IMR-90 (cell line): ENCODE results near the gene ACYP2. TPM values are rescaled to one million over a fixed set of nuclear protein-coding genes. Genes with fewer than 3 reads are reported as not detected.
A peak's percentile ranks its signal among the peaks of the same experiment; 100 is the strongest.

Source experiments
- ATAC-seq: fragments of 200-7000 bp; cut with Tn5 transposase; 2 replicates; pipeline ENCODE4 v1.9.1; 2020; ENCODE audit warnings: low read depth, mild to moderate bottlenecking, moderate library complexity
- BruUV-seq: library from RNA; stranded (reverse); fragments of 400-500 nt; replicated peaks from 2 replicates; lab custom pipeline; 2021; lab: Mats Ljungman, UMichigan
- CTCF ChIA-PET: fragments of 300-600 bp; formaldehyde crosslinking; extraction: SDS; loops from one replicate; lab custom pipeline; 2021; ENCODE audit warnings: antibody characterized with exemption; lab: Yijun Ruan, JAX
- POLR2A ChIA-PET: fragments of 300-600 bp; sonication (Branson Sonifier 250); formaldehyde crosslinking; loops from one replicate; lab custom pipeline; 2022; ENCODE audit warnings: antibody characterized with exemption; ENCODE audit not compliant: unreplicated experiment; lab: Charles Lee
- DNase-seq: peaks from one replicate; pipeline ENCODE4 v3.0.0; 2013
- H2AFZ ChIP-seq: replicated peaks from 2 replicates; pipeline ENCODE3; 2013; ENCODE audit warnings: low read length, mild to moderate bottlenecking; ENCODE audit not compliant: poor library complexity
- H2AK5ac ChIP-seq: 2 replicates; pipeline ENCODE4 v1.6.1; 2013; ENCODE audit warnings: low read depth, low read length, inconsistent platforms
- H2AK9ac ChIP-seq: replicated peaks from 2 replicates; pipeline ENCODE3; 2013; ENCODE audit warnings: mild to moderate bottlenecking, low read depth, low read length, moderate library complexity; ENCODE audit not compliant: poor library complexity
- H2BK120ac ChIP-seq: 2 replicates; pipeline ENCODE4 v1.6.1; 2013; ENCODE audit warnings: low read depth, low read length, inconsistent platforms
- H2BK15ac ChIP-seq: 3 replicates; pipeline ENCODE4 v1.6.1; 2013; ENCODE audit warnings: low read depth, low read length, inconsistent platforms
- H2BK20ac ChIP-seq: 2 replicates; pipeline ENCODE4 v1.6.1; 2013; ENCODE audit warnings: low read depth, mild to moderate bottlenecking, inconsistent platforms, low read length, moderate library complexity
- H2BK5ac ChIP-seq: 2 replicates; pipeline ENCODE4 v1.6.1; 2013; ENCODE audit warnings: mild to moderate bottlenecking, low read depth, low read length, inconsistent platforms; ENCODE audit not compliant: poor library complexity, severe bottlenecking
- H3K14ac ChIP-seq: replicated peaks from 2 replicates; pipeline ENCODE4 v1.6.1; 2013; ENCODE audit warnings: low read depth, low read length, inconsistent platforms
- H3K18ac ChIP-seq: 2 replicates; pipeline ENCODE4 v1.6.1; 2013; ENCODE audit warnings: low read depth, low read length, control low read depth
- H3K23ac ChIP-seq: 2 replicates; pipeline ENCODE4 v1.6.1; 2013; ENCODE audit warnings: low read depth, low read length, inconsistent platforms
- H3K27ac ChIP-seq: 2 replicates; pipeline ENCODE4 v1.5.1; 2013; ENCODE audit warnings: mild to moderate bottlenecking, control low read depth, low read length; ENCODE audit not compliant: insufficient read depth
- H3K27me3 ChIP-seq: 2 replicates; pipeline ENCODE4 v1.6.1; 2013; ENCODE audit warnings: low read length; ENCODE audit not compliant: control insufficient read depth, insufficient read depth
- H3K36me3 ChIP-seq: 2 replicates; pipeline ENCODE4 v1.6.1; 2013; ENCODE audit warnings: low read length, mixed read lengths; ENCODE audit not compliant: control insufficient read depth, insufficient read depth
- H3K4ac ChIP-seq: 2 replicates; pipeline ENCODE4 v1.6.1; 2013; ENCODE audit warnings: low read depth, low read length, inconsistent platforms
- H3K4me1 ChIP-seq: 2 replicates; pipeline ENCODE4 v1.6.1; 2013; ENCODE audit warnings: low read length, mixed read lengths; ENCODE audit not compliant: control insufficient read depth, insufficient read depth
- H3K4me2 ChIP-seq: 2 replicates; pipeline ENCODE4 v1.6.1; 2013; ENCODE audit warnings: low read depth, mild to moderate bottlenecking, control low read depth, low read length, moderate library complexity
- H3K4me3 ChIP-seq: 2 replicates; pipeline ENCODE4 v1.5.1; 2013; ENCODE audit warnings: low read depth, mild to moderate bottlenecking, control low read depth, low read length, moderate library complexity; ENCODE audit not compliant: insufficient read depth
- H3K56ac ChIP-seq: 2 replicates; pipeline ENCODE4 v1.6.1; 2013; ENCODE audit warnings: low read length, inconsistent platforms; ENCODE audit not compliant: insufficient read depth; ENCODE audit errors: extremely low read depth
- H3K79me1 ChIP-seq, 2 experiments: 2 replicates each; pipeline ENCODE4 v1.6.1; 2013; ENCODE audit warnings: low read length in 2 of 2, inconsistent platforms in 1 of 2, low read depth in 1 of 2
- H3K9ac ChIP-seq: 2 replicates; pipeline ENCODE4 v1.6.1; 2013; ENCODE audit warnings: low read depth, low read length, control low read depth
- H3K9me1 ChIP-seq: 2 replicates; pipeline ENCODE4 v1.6.1; 2013; ENCODE audit warnings: low read length, inconsistent platforms; ENCODE audit not compliant: insufficient read depth
- H3K9me3 ChIP-seq: 2 replicates; pipeline ENCODE4 v1.6.1; 2013; ENCODE audit warnings: low read length; ENCODE audit not compliant: control insufficient read depth, insufficient read depth
- H4K20me1 ChIP-seq: 2 replicates; pipeline ENCODE4 v1.6.1; 2013; ENCODE audit warnings: low read length, inconsistent platforms; ENCODE audit not compliant: insufficient read depth
- H4K5ac ChIP-seq: 2 replicates; pipeline ENCODE4 v1.6.1; 2013; ENCODE audit warnings: mild to moderate bottlenecking, low read depth, low read length, control low read depth
- H4K8ac ChIP-seq, 2 experiments: 2 replicates each; pipeline ENCODE4 v1.6.1; 2013; ENCODE audit warnings: low read depth in 2 of 2, low read length in 2 of 2, control low read depth in 1 of 2, inconsistent platforms in 1 of 2
- H4K91ac ChIP-seq: 2 replicates; pipeline ENCODE4 v1.6.1; 2013; ENCODE audit warnings: low read depth, low read length, inconsistent platforms; ENCODE audit not compliant: insufficient read depth
- WGBS, 2 experiments: methylation state at CpG; one replicate each; pipeline versions ENCODE4 v1.1.5 to v1.1.7; 2013; ENCODE audit warnings: missing lambda C conversion rate in 2 of 2; ENCODE audit not compliant: insufficient read length in 1 of 2; ENCODE audit errors: extremely low coverage in 2 of 2; 5-methylcytosine and 5-hydroxymethylcytosine counted together
- dilution Hi-C: fragments of 300-500 bp; cut with HindIII; formaldehyde crosslinking; loops from one replicate; pipeline ENCODE4 v1.14.3; 2018; ENCODE audit warnings: low sequenced_read_pairs; ENCODE audit not compliant: unreplicated experiment
- in situ Hi-C: fragments of 300-500 bp; cut with MboI; formaldehyde crosslinking; loops from 3 replicates; pipeline ENCODE4 v1.14.3; 2019; ENCODE audit warnings: low sequenced_read_pairs, inconsistent platforms, mixed read lengths
- intact Hi-C: fragments of 100-400 bp; cut with micrococcal nuclease; formaldehyde crosslinking; loops from 2 replicates; pipeline ENCODE4 v1.10.0; 2022
- polyA plus RNA-seq, 3 experiments: library from polyadenylated mRNA; depleted of rRNA; stranded (reverse); fragments of >200 nt; gene quantifications; 2 replicates each; pipeline ENCODE4 v1.2.3, GENCODE V29; 2012; ENCODE audit warnings: low replicate concordance in 1 of 3
- total RNA-seq: library from RNA; depleted of rRNA; stranded (reverse); fragments of >200 nt; gene quantifications from 2 replicates; pipeline ENCODE4 v1.2.3, GENCODE V29; 2012
- TF ChIP-seq, protein P1 (sequence below): fragments of 150-350 bp; IDR thresholded peaks from 2 replicates; pipeline ENCODE4 v1.6.1; 2016; ENCODE audit warnings: low read depth, mild to moderate bottlenecking, low read length, moderate library complexity, borderline replicate concordance

ACYP2 gene
- total and polyA plus RNA-seq, 2 of the 4 experiments (the other 2 are of a cell fraction): 3.9 to 7.4 TPM

GRCh38 chr2:54308782-54309181 lies 193.4 kb downstream of the ACYP2 start:
- H2BK20ac ChIP-seq: no peak overlapping the region
- H2AK5ac ChIP-seq: no peak overlapping the region
- in situ Hi-C loops (no loop called here), dilution Hi-C loops (no loop called here), intact Hi-C loops (no loop called here)
- no peaks in the 10 kb centered on the region for H3K36me3 ChIP-seq
- DNase-seq (no peak), ATAC-seq (no peak)
- no TSS peak for BruUV-seq
- H4K20me1 ChIP-seq: no peaks in the 10 kb centered on the region
- no peak overlapping the region for H3K9ac ChIP-seq
- no peak overlapping the region for H3K14ac ChIP-seq
- no peak overlapping the region for H2BK120ac ChIP-seq
- no peak overlapping the region for H2BK5ac ChIP-seq
- no peaks in the 10 kb centered on the region for H3K79me1 ChIP-seq
- H3K4ac ChIP-seq: no peak overlapping the region
- no peak overlapping the region for H3K4me2 ChIP-seq
- no peak overlapping the region for H3K27ac ChIP-seq
- ChIA-PET CTCF (interaction anchor here (1.4 kb wide), 1 partner anchor 13 kb away, joined by 3 read pairs; no protein-coding TSS in a partner anchor), POLR2A (no interaction called here)
- no peak overlapping the region for H3K56ac ChIP-seq
- H4K91ac ChIP-seq: no peak overlapping the region
- 0 out of 2 replicates have a peak, but pooled peaks cover 3% of the 10 kb centered on the region for H3K9me1 ChIP-seq
- H3K9me3 ChIP-seq: no peaks in the 10 kb centered on the region
- H2AK9ac ChIP-seq: no peak overlapping the region
- peaks cover 5% of the 10 kb centered on the region for H3K4me1 ChIP-seq
- no peak overlapping the region for H3K4me3 ChIP-seq
- H4K5ac ChIP-seq: no peak overlapping the region
- no peak overlapping the region for H2BK15ac ChIP-seq
- peak overlapping the region; percentile 16 for H2AFZ ChIP-seq
- no peaks in the 10 kb centered on the region for H3K27me3 ChIP-seq
- TF ChIP-seq, protein P1, sequence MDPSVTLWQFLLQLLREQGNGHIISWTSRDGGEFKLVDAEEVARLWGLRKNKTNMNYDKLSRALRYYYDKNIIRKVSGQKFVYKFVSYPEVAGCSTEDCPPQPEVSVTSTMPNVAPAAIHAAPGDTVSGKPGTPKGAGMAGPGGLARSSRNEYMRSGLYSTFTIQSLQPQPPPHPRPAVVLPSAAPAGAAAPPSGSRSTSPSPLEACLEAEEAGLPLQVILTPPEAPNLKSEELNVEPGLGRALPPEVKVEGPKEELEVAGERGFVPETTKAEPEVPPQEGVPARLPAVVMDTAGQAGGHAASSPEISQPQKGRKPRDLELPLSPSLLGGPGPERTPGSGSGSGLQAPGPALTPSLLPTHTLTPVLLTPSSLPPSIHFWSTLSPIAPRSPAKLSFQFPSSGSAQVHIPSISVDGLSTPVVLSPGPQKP: no peak
- H3K18ac ChIP-seq: no peak overlapping the region
- no peak overlapping the region for H3K23ac ChIP-seq
- no peak overlapping the region for H4K8ac ChIP-seq
- no CpG with 5 or more reads among the region's 2 CpGs for WGBS, 2 experiments
